ENCODE results near the gene OR4X2.

- TF ChIP-seq POLR2A (IDR thresholded peaks at IDR 0.05) (no peak), CTCF (IDR thresholded peaks at IDR 0.05 in 4 of 5, conservative IDR thresholded peaks at IDR 0.05 in 1 of 5) (no peak)
These were observed 4.0 kb downstream of the OR4X2 start for GRCh38 chr11:48248902-48249301.

Data from gastrocnemius medialis (tissue), 4 donors.